ENCODE data around the gene CDKAL1. TPM values are rescaled to one million over a fixed set of nuclear protein-coding genes. Genes with fewer than 3 reads are reported as not detected.
A peak's percentile ranks its signal among the peaks of the same experiment; 100 is the strongest.

Gene CDKAL1
- total and polyA plus RNA-seq, 10 of the 15 experiments (the other 5 are each of a cell fraction or from before 2014, with no cell fraction given): 10.7 to 26.9 (median 17.3) TPM

- FAIRE-seq: peak; percentile 52
- Histone ChIP-seq H3K4me1 (ENCODE audit: control insufficient read depth, insufficient read depth, low read length) (no peaks in the 10 kb centered on the region), H3K79me2 (ENCODE audit: control insufficient read depth, insufficient read depth, low read length) (no peaks in the 10 kb centered on the region), H3K27me3 (replicated peaks in 1 of 2; ENCODE audit: control insufficient read depth in 2 of 2, insufficient read depth in 2 of 2, low read length in 1 of 2) (no peaks in the 10 kb centered on the region), H3K27ac (ENCODE audit: control insufficient read depth, insufficient read depth) (no peak overlapping the region), H2AFZ (ENCODE audit: control insufficient read depth, low read depth, low read length) (no peak overlapping the region), H3K4me3 (no peak overlapping the region), H3K4me2 (ENCODE audit: control insufficient read depth, insufficient read depth) (no peak overlapping the region), H4K20me1 (ENCODE audit: control insufficient read depth, insufficient read depth) (no peaks in the 10 kb centered on the region), H3K9ac (ENCODE audit: control insufficient read depth, insufficient read depth, low read length) (no peak overlapping the region), H3K9me3 (replicated peaks; ENCODE audit: control insufficient read depth, insufficient read depth, low read length) (no peaks in the 10 kb centered on the region), H3K36me3 (ENCODE audit: control insufficient read depth in 2 of 2, insufficient read depth in 2 of 2, low read length in 1 of 2) (no peaks in the 10 kb centered on the region)
- WGBS (ENCODE audit: insufficient coverage, insufficient replicate concordance, low lambda C conversion rate, missing lambda C conversion rate): 0% methylated on average over 1 of the region's 1 CpG
- ChIA-PET SMC1A (ENCODE audit: uncharacterized antibody, unreplicated experiment) (interaction anchor here (0.9 to 1.3 kb wide), 3 partner anchors 12 to 132 kb away, joined by 3 read pairs; no protein-coding TSS in a partner anchor), CTCF (no interaction called here), POLR2A (no interaction called here), RAD21 (ENCODE audit: unreplicated experiment) (no interaction called here)
- ATAC-seq: peak; percentile 96
- BruUV-seq (replicated peaks): no TSS peak
- DNase-seq (ENCODE audit: low read depth, low spot score): peak; percentile 21
- in situ Hi-C loops (cut with MboI) (no loop called here), intact Hi-C loops (cut with micrococcal nuclease; ENCODE audit: unreplicated experiment) (no loop called here)
- TF ChIP-seq ZNF384 (IDR thresholded peaks at IDR 0.05; ENCODE audit: borderline replicate concordance, low read depth, low read length): no peak
- peak; percentile 30; the same call in 1 of the 2 replicates for TF ChIP-seq RAD51 (IDR thresholded peaks at IDR 0.05)
- TF ChIP-seq MTA2 (IDR thresholded peaks at IDR 0.05; ENCODE audit: low read depth): peak; percentile 76
- no peak for TF ChIP-seq ZBTB4 (CRISPR knock-in tag; IDR thresholded peaks at IDR 0.05)
- no peak for TF ChIP-seq HDGF (IDR thresholded peaks at IDR 0.05)
- TF ChIP-seq, protein P1, sequence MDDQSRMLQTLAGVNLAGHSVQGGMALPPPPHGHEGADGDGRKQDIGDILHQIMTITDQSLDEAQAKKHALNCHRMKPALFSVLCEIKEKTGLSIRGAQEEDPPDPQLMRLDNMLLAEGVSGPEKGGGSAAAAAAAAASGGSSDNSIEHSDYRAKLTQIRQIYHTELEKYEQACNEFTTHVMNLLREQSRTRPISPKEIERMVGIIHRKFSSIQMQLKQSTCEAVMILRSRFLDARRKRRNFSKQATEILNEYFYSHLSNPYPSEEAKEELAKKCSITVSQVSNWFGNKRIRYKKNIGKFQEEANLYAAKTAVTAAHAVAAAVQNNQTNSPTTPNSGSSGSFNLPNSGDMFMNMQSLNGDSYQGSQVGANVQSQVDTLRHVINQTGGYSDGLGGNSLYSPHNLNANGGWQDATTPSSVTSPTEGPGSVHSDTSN (IDR thresholded peaks at IDR 0.05; ENCODE audit: insufficient replicate concordance, low read depth, low read length): peak; percentile 62
- TF ChIP-seq NBN (IDR thresholded peaks at IDR 0.05): no peak
- TF ChIP-seq BCL11A (IDR thresholded peaks at IDR 0.05; ENCODE audit: low read depth, low read length): peak; percentile 32; the same call in 1 of the 2 replicates
- peak in 1 of 2 experiments; percentile 3; a peak in 1 of 4 replicates for TF ChIP-seq BHLHE40 (IDR thresholded peaks at IDR 0.05; ENCODE audit: borderline replicate concordance in 1 of 2, low read depth in 2 of 2, low read length in 1 of 2)
- peak in 1 of 2 experiments; percentile 52; a peak in 2 of 4 replicates for TF ChIP-seq IKZF2 (IDR thresholded peaks at IDR 0.05)
- TF ChIP-seq PKNOX1 (IDR thresholded peaks at IDR 0.05): peak; percentile 96
- TF ChIP-seq, protein P2, sequence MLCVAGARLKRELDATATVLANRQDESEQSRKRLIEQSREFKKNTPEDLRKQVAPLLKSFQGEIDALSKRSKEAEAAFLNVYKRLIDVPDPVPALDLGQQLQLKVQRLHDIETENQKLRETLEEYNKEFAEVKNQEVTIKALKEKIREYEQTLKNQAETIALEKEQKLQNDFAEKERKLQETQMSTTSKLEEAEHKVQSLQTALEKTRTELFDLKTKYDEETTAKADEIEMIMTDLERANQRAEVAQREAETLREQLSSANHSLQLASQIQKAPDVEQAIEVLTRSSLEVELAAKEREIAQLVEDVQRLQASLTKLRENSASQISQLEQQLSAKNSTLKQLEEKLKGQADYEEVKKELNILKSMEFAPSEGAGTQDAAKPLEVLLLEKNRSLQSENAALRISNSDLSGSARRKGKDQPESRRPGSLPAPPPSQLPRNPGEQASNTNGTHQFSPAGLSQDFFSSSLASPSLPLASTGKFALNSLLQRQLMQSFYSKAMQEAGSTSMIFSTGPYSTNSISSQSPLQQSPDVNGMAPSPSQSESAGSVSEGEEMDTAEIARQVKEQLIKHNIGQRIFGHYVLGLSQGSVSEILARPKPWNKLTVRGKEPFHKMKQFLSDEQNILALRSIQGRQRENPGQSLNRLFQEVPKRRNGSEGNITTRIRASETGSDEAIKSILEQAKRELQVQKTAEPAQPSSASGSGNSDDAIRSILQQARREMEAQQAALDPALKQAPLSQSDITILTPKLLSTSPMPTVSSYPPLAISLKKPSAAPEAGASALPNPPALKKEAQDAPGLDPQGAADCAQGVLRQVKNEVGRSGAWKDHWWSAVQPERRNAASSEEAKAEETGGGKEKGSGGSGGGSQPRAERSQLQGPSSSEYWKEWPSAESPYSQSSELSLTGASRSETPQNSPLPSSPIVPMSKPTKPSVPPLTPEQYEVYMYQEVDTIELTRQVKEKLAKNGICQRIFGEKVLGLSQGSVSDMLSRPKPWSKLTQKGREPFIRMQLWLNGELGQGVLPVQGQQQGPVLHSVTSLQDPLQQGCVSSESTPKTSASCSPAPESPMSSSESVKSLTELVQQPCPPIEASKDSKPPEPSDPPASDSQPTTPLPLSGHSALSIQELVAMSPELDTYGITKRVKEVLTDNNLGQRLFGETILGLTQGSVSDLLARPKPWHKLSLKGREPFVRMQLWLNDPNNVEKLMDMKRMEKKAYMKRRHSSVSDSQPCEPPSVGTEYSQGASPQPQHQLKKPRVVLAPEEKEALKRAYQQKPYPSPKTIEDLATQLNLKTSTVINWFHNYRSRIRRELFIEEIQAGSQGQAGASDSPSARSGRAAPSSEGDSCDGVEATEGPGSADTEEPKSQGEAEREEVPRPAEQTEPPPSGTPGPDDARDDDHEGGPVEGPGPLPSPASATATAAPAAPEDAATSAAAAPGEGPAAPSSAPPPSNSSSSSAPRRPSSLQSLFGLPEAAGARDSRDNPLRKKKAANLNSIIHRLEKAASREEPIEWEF (IDR thresholded peaks at IDR 0.05; ENCODE audit: insufficient replicate concordance, low read depth, low read length): no peak
- peak in 1 of 2 experiments; percentile 49; a peak in 1 of 4 replicates for TF ChIP-seq EP300 (IDR thresholded peaks at IDR 0.05; ENCODE audit: borderline replicate concordance in 1 of 2, control insufficient read depth in 1 of 2, low read depth in 2 of 2, low read length in 2 of 2)
Observed at GRCh38 chr6:20846602-20847028, 312.4 kb downstream of the CDKAL1 start.
